ENCODE results near the gene SELENOM. TPM values are rescaled to one million over a fixed set of nuclear protein-coding genes. Genes with fewer than 3 reads are reported as not detected.
A peak's percentile ranks its signal among the peaks of the same experiment; 100 is the strongest.

Gene SELENOM
- total RNA-seq, 2 donors from 2014 or later: 4.4 to 6.0 TPM

- H3K4me3 Mint-ChIP-seq: peak overlapping the region; percentile 88
- no peaks in the 10 kb centered on the region for H3K36me3 Mint-ChIP-seq
- ATAC-seq: no peak
- H3K27me3 Mint-ChIP-seq: no peaks in the 10 kb centered on the region
- peak overlapping the region in 1 of 2 donors; percentile 86 for H3K27ac Mint-ChIP-seq
- peaks cover 10 to 12% of the 10 kb centered on the region in 2 donors for H3K4me1 Mint-ChIP-seq (ENCODE audit: low read depth in 2 of 2)
- no peaks in the 10 kb centered on the region for H3K9me3 Mint-ChIP-seq
- no peak for DNase-seq (ENCODE audit: low spot score)
These were observed 614 bp downstream of the SELENOM start for GRCh38 chr22:31106731-31107177.

- ATAC-seq (no peak), DNase-seq (ENCODE audit: low spot score) (peak; percentile 49)
- Mint-ChIP-seq H3K27ac (no peak overlapping the region), H3K36me3 (no peaks in the 10 kb centered on the region), H3K4me3 (peak overlapping the region; percentile 88), H3K9me3 (no peaks in the 10 kb centered on the region), H3K27me3 (no peaks in the 10 kb centered on the region), H3K4me1 (ENCODE audit: low read depth in 2 of 2) (peaks cover 10 to 12% of the 10 kb centered on the region in 2 donors)
These were observed 1.3 kb downstream of the SELENOM start for GRCh38 chr22:31106001-31106571.

GRCh38 chr22:31105282-31105929 lies 2.0 kb downstream of the SELENOM start:
- ATAC-seq (no peak), DNase-seq (ENCODE audit: low spot score) (peak; percentile 16)
- Mint-ChIP-seq H3K27me3 (no peaks in the 10 kb centered on the region), H3K4me1 (ENCODE audit: low read depth in 2 of 2) (peaks cover 10 to 12% of the 10 kb centered on the region in 2 donors), H3K4me3 (no peak overlapping the region), H3K27ac (no peak overlapping the region), H3K9me3 (no peaks in the 10 kb centered on the region), H3K36me3 (no peaks in the 10 kb centered on the region)

- peak; percentile 48 for DNase-seq (ENCODE audit: low spot score)
- Mint-ChIP-seq H3K27ac (no peak overlapping the region), H3K27me3 (no peaks in the 10 kb centered on the region), H3K4me3 (no peak overlapping the region), H3K4me1 (ENCODE audit: low read depth in 2 of 2) (peaks cover 10 to 12% of the 10 kb centered on the region in 2 donors), H3K9me3 (no peaks in the 10 kb centered on the region), H3K36me3 (no peaks in the 10 kb centered on the region)
- no peak for ATAC-seq
These were observed 2.5 kb downstream of the SELENOM start for GRCh38 chr22:31104869-31105268.

- no peak for ATAC-seq
- no peaks in the 10 kb centered on the region for H3K27me3 Mint-ChIP-seq
These were observed 3.3 kb downstream of the SELENOM start for GRCh38 chr22:31103899-31104694.

GRCh38 chr22:31103111-31103510 lies 4.3 kb downstream of the SELENOM start:
- Mint-ChIP-seq H3K4me1 (ENCODE audit: low read depth in 2 of 2) (peaks cover 10 to 12% of the 10 kb centered on the region in 2 donors), H3K27ac (no peak overlapping the region), H3K4me3 (no peak overlapping the region), H3K9me3 (no peaks in the 10 kb centered on the region), H3K36me3 (no peaks in the 10 kb centered on the region), H3K27me3 (no peaks in the 10 kb centered on the region)
- no peak for ATAC-seq
- no peak for DNase-seq (ENCODE audit: low spot score)

More at GRCh38 chr22:31103899-31104694, 3.3 kb downstream of the SELENOM start:
- Mint-ChIP-seq H3K36me3 (no peaks in the 10 kb centered on the region), H3K4me1 (ENCODE audit: low read depth in 2 of 2) (peaks cover 10 to 12% of the 10 kb centered on the region in 2 donors), H3K27ac (no peak overlapping the region), H3K9me3 (no peaks in the 10 kb centered on the region), H3K4me3 (no peak overlapping the region)
- peak; percentile 58 for DNase-seq (ENCODE audit: low spot score)

- Mint-ChIP-seq H3K27ac (no peak overlapping the region), H3K36me3 (no peaks in the 10 kb centered on the region), H3K4me3 (no peak overlapping the region), H3K27me3 (no peaks in the 10 kb centered on the region), H3K4me1 (ENCODE audit: low read depth in 2 of 2) (peaks cover 6% of the 10 kb centered on the region in 2 donors), H3K9me3 (no peaks in the 10 kb centered on the region)
- ATAC-seq: no peak
- no peak for DNase-seq (ENCODE audit: low spot score)
These were observed 4.8 kb downstream of the SELENOM start for GRCh38 chr22:31102441-31103081.

- DNase-seq (ENCODE audit: low spot score) (no peak), ATAC-seq (no peak)
- Mint-ChIP-seq H3K4me1 (ENCODE audit: low read depth in 2 of 2) (no peaks in the 10 kb centered on the region), H3K27ac (no peak overlapping the region), H3K9me3 (no peaks in the 10 kb centered on the region), H3K4me3 (no peak overlapping the region), H3K27me3 (no peaks in the 10 kb centered on the region), H3K36me3 (no peaks in the 10 kb centered on the region)
These were observed 6.4 kb downstream of the SELENOM start for GRCh38 chr22:31100762-31101525.

- Mint-ChIP-seq H3K4me1 (ENCODE audit: low read depth in 2 of 2) (no peaks in the 10 kb centered on the region), H3K4me3 (no peak overlapping the region), H3K27me3 (no peaks in the 10 kb centered on the region), H3K27ac (no peak overlapping the region), H3K9me3 (no peaks in the 10 kb centered on the region), H3K36me3 (no peaks in the 10 kb centered on the region)
- ATAC-seq (no peak), DNase-seq (ENCODE audit: low spot score) (peak; percentile 45)
These were observed 7.3 kb downstream of the SELENOM start for GRCh38 chr22:31099841-31100761.

- no peak for ATAC-seq
- Mint-ChIP-seq H3K27me3 (no peaks in the 10 kb centered on the region), H3K4me1 (ENCODE audit: low read depth in 2 of 2) (no peaks in the 10 kb centered on the region), H3K27ac (no peak overlapping the region), H3K4me3 (no peak overlapping the region), H3K9me3 (no peaks in the 10 kb centered on the region), H3K36me3 (no peaks in the 10 kb centered on the region)
- peak; percentile 38 for DNase-seq (ENCODE audit: low spot score)
These were observed 8.0 kb downstream of the SELENOM start for GRCh38 chr22:31099386-31099785.

GRCh38 chr22:31098632-31099110 lies 8.7 kb downstream of the SELENOM start:
- H3K9me3 Mint-ChIP-seq: no peaks in the 10 kb centered on the region
- ATAC-seq: no peak

GRCh38 chr22:31097941-31098631 lies 9.3 kb downstream of the SELENOM start:
- DNase-seq (ENCODE audit: low spot score) (no peak), ATAC-seq (no peak)
- Mint-ChIP-seq H3K9me3 (no peaks in the 10 kb centered on the region), H3K36me3 (no peaks in the 10 kb centered on the region), H3K4me1 (ENCODE audit: low read depth in 2 of 2) (no peaks in the 10 kb centered on the region), H3K27ac (no peak overlapping the region), H3K4me3 (no peak overlapping the region), H3K27me3 (no peaks in the 10 kb centered on the region)

More at GRCh38 chr22:31098632-31099110, 8.7 kb downstream of the SELENOM start:
- H3K4me1 Mint-ChIP-seq (ENCODE audit: low read depth in 2 of 2): no peaks in the 10 kb centered on the region
- H3K4me3 Mint-ChIP-seq: no peak overlapping the region
- no peak overlapping the region for H3K27ac Mint-ChIP-seq
- no peaks in the 10 kb centered on the region for H3K36me3 Mint-ChIP-seq
- no peaks in the 10 kb centered on the region for H3K27me3 Mint-ChIP-seq
- peak; percentile 53 for DNase-seq (ENCODE audit: low spot score)
